GM21381 (cell line): Measurements from ENCODE around the gene ADAMTSL1.

Experiments used
- ATAC-seq: cut with Tn5 transposase; IDR thresholded peaks from one replicate; pipeline ENCODE4 v1.9.1; 2021; ENCODE audit warnings: mild to moderate bottlenecking, moderate library complexity; ENCODE audit not compliant: unreplicated experiment

ADAMTSL1 gene

GRCh38 chr9:18499980-18500379 is 26.0 kb downstream of the ADAMTSL1 start:
- no peak for ATAC-seq

- ATAC-seq = no peak
Observed at GRCh38 chr9:18500451-18500850, 26.5 kb downstream of the ADAMTSL1 start.

GRCh38 chr9:18501949-18502348 is 28.0 kb downstream of the ADAMTSL1 start:
- no peak for ATAC-seq

- no peak for ATAC-seq
Observed at GRCh38 chr9:18502546-18502945, 28.6 kb downstream of the ADAMTSL1 start.

- no peak for ATAC-seq
Observed at GRCh38 chr9:18504707-18505106, 30.8 kb downstream of the ADAMTSL1 start.

GRCh38 chr9:18507151-18507550 is 33.2 kb downstream of the ADAMTSL1 start:
- ATAC-seq = no peak

GRCh38 chr9:18516514-18516913 is 42.6 kb downstream of the ADAMTSL1 start:
- ATAC-seq = no peak

GRCh38 chr9:18516965-18517364 is 43.0 kb downstream of the ADAMTSL1 start:
- no peak for ATAC-seq

GRCh38 chr9:18520416-18521047 is 46.6 kb downstream of the ADAMTSL1 start:
- no peak for ATAC-seq

- no peak for ATAC-seq
Observed at GRCh38 chr9:18526685-18527084, 52.7 kb downstream of the ADAMTSL1 start.

GRCh38 chr9:18531136-18532065 is 57.4 kb downstream of the ADAMTSL1 start:
- no peak for ATAC-seq

- no peak for ATAC-seq
Observed at GRCh38 chr9:18534611-18535010, 60.7 kb downstream of the ADAMTSL1 start.

- ATAC-seq = no peak
Observed at GRCh38 chr9:18536554-18536953, 62.6 kb downstream of the ADAMTSL1 start.

- no peak for ATAC-seq
Observed at GRCh38 chr9:18539203-18539693, 65.3 kb downstream of the ADAMTSL1 start.

GRCh38 chr9:18542837-18543405 is 69.0 kb downstream of the ADAMTSL1 start:
- ATAC-seq = no peak

GRCh38 chr9:18543406-18544192 is 69.6 kb downstream of the ADAMTSL1 start:
- no peak for ATAC-seq

- ATAC-seq = no peak
Observed at GRCh38 chr9:18544456-18544855, 70.5 kb downstream of the ADAMTSL1 start.

- ATAC-seq = no peak
Observed at GRCh38 chr9:18545636-18546360, 71.8 kb downstream of the ADAMTSL1 start.

- no peak for ATAC-seq
Observed at GRCh38 chr9:18548456-18548855, 74.5 kb downstream of the ADAMTSL1 start.

GRCh38 chr9:18549772-18550171 is 75.8 kb downstream of the ADAMTSL1 start:
- no peak for ATAC-seq
